C4-2B (cell line): Measurements from ENCODE around the gene CRACR2A.

Experiments used
- CTCF ChIP-seq: fragments of 450-650 bp; conservative IDR thresholded peaks from 2 replicates; pipeline ENCODE4 v1.5.1; 2017; ENCODE audit warnings: mild to moderate bottlenecking
- ZFX ChIP-seq: fragments of 450-650 bp; IDR thresholded peaks from 2 replicates; pipeline ENCODE4 v1.6.1; 2017

DNA sequence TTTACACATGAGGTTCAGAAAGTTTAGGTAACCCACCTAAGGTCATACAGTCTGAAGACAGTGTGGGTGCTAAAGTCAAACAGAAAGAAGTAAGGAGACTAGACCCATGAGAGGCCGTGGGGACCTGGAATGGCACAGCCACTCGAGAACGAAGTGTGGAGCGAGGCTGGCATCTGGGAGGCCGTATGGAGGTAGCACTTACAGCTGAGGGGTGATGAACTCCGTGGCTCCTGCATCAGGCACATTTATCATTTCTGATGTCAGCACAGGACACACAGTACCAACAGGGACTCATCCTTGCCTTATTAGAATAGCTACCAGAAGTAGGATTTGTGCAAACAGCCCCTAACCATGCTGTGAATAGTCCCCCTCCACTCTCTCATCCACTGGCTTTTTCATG is 30.5 kb downstream of the CRACR2A start:
- TF ChIP-seq CTCF (no peak), ZFX (no peak)
